Hypothalamus (tissue), 51 donors: ENCODE data around the gene ILDR2.
"Not testable (repeated sequence)": the region's sequence is repeated elsewhere in the genome, so short reads cannot be mapped to it uniquely, and the experiment has no call there.

Source experiments
- DNase-seq, 51 donors: peaks; one replicate each; lab custom pipeline; 2025; lab: John Stamatoyannopoulos, UW

The ILDR2 gene

GRCh38 chr1:166899769-166900168 is 75.6 kb downstream of the ILDR2 start:
- no peak for DNase-seq

GRCh38 chr1:166895766-166896165 is 79.6 kb downstream of the ILDR2 start:
- no peak for DNase-seq

- DNase-seq = no peak
Observed at GRCh38 chr1:166889776-166890175, 85.6 kb downstream of the ILDR2 start.

GRCh38 chr1:166888373-166889111 is 86.8 kb downstream of the ILDR2 start:
- DNase-seq = peak in 5 of 51 donors; percentile 2 to 25 (median 5)

- no peak for DNase-seq
Observed at GRCh38 chr1:166884971-166885370, 90.4 kb downstream of the ILDR2 start.

GRCh38 chr1:166884040-166884642 is 91.2 kb downstream of the ILDR2 start:
- DNase-seq = peak in 42 of 51 donors; percentile 4 to 77 (median 40)

GRCh38 chr1:166882893-166883292 is 92.4 kb downstream of the ILDR2 start:
- no peak for DNase-seq

GRCh38 chr1:166878173-166878917 is 97.0 kb downstream of the ILDR2 start:
- not testable (repeated sequence) for DNase-seq

GRCh38 chr1:166876540-166876838 is 98.9 kb downstream of the ILDR2 start:
- peak in 1 of 51 donors; percentile 60 for DNase-seq

- DNase-seq = peak; percentile 65 to 99 (median 96)
Observed at GRCh38 chr1:166875734-166876539, 99.4 kb downstream of the ILDR2 start, which contains the start of gene TADA1. Gene TADA1, minus strand, starts transcription at chr1:166876264. Its CDS starts 31 bp downstream, at chr1:166876233.

- DNase-seq = no peak
Observed at GRCh38 chr1:166875302-166875733, 100.0 kb downstream of the ILDR2 start.

GRCh38 chr1:166874464-166874863 is 100.9 kb downstream of the ILDR2 start:
- DNase-seq = no peak

GRCh38 chr1:166870584-166870983 is 104.8 kb downstream of the ILDR2 start:
- no peak for DNase-seq

GRCh38 chr1:166869318-166870099 is 105.8 kb downstream of the ILDR2 start:
- no peak for DNase-seq

- no peak for DNase-seq
Observed at GRCh38 chr1:166868639-166869038, 106.7 kb downstream of the ILDR2 start.

GRCh38 chr1:166865926-166866325 is 109.4 kb downstream of the ILDR2 start:
- no peak for DNase-seq

GRCh38 chr1:166859597-166859996 is 115.7 kb downstream of the ILDR2 start:
- no peak for DNase-seq

- peak in 38 of 51 donors; percentile 9 to 83 (median 52) for DNase-seq
Observed at GRCh38 chr1:166858726-166859419, 116.5 kb downstream of the ILDR2 start.
